Loucy (cell line): Measurements from ENCODE around the gene SCAANT1.

Source experiments
- H2AFZ ChIP-seq: fragments of 200-600 bp; sonication (generic); 2 replicates; pipeline ENCODE4 v1.6.0; 2016; ENCODE audit warnings: antibody characterized with exemption, mild to moderate bottlenecking, low read length, moderate library complexity
- H3F3A ChIP-seq: fragments of 200-600 bp; 2 replicates; pipeline ENCODE4 v1.6.0; 2016; ENCODE audit warnings: antibody characterized with exemption, low read depth, mild to moderate bottlenecking
- H3K27me3 ChIP-seq: fragments of 200-600 bp; sonication (generic); 2 replicates; pipeline ENCODE4 v1.6.1; 2014; ENCODE audit warnings: low read length, mild to moderate bottlenecking; ENCODE audit not compliant: insufficient read depth, poor library complexity, severe bottlenecking
- H3K36me3 ChIP-seq: fragments of 200-600 bp; sonication (generic); 2 replicates; pipeline ENCODE4 v1.6.1; 2016; ENCODE audit warnings: low read length; ENCODE audit not compliant: insufficient read depth
- H3K4me1 ChIP-seq: fragments of 200-600 bp; sonication (generic); 2 replicates; pipeline ENCODE4 v1.5.1; 2014; ENCODE audit warnings: low read length, mild to moderate bottlenecking; ENCODE audit not compliant: insufficient read depth, poor library complexity, severe bottlenecking
- H3K4me2 ChIP-seq: fragments of 200-600 bp; sonication (generic); 2 replicates; pipeline ENCODE4 v1.6.0; 2014; ENCODE audit warnings: antibody characterized with exemption, low read length, low read depth, mild to moderate bottlenecking; ENCODE audit not compliant: poor library complexity, severe bottlenecking
- H3K4me3 ChIP-seq: fragments of 200-600 bp; sonication (generic); 2 replicates; pipeline ENCODE4 v1.5.1; 2014; ENCODE audit warnings: low read length, mild to moderate bottlenecking, mixed read lengths; ENCODE audit not compliant: poor library complexity, severe bottlenecking
- H3K79me2 ChIP-seq: fragments of 200-600 bp; sonication (generic); 2 replicates; pipeline ENCODE4 v1.6.1; 2014; ENCODE audit warnings: low read length; ENCODE audit not compliant: insufficient read depth
- H3K9ac ChIP-seq: fragments of 200-600 bp; sonication (generic); 2 replicates; pipeline ENCODE4 v1.6.0; 2014; ENCODE audit warnings: mild to moderate bottlenecking, low read depth, low read length, moderate library complexity; ENCODE audit not compliant: poor library complexity, severe bottlenecking
- H3K9me2 ChIP-seq: fragments of 200-600 bp; sonication (generic); replicated peaks from 2 replicates; pipeline ENCODE4 v1.6.1; 2016; ENCODE audit warnings: low read depth, low read length, mixed read lengths
- H3K9me3 ChIP-seq: fragments of 200-600 bp; sonication (generic); 2 replicates; pipeline ENCODE4 v1.6.1; 2014; ENCODE audit warnings: mild to moderate bottlenecking, antibody characterized with exemption, low read length, low read depth; ENCODE audit not compliant: insufficient read depth
- H4K20me1 ChIP-seq: fragments of 200-600 bp; sonication (generic); 2 replicates; pipeline ENCODE4 v1.6.0; 2014; ENCODE audit warnings: antibody characterized with exemption, low read length, mild to moderate bottlenecking; ENCODE audit not compliant: insufficient read depth, poor library complexity, severe bottlenecking
- CTCF ChIP-seq: fragments of 200-600 bp; sonication (generic); conservative IDR thresholded peaks from 2 replicates; pipeline ENCODE4 v1.5.1; 2014; ENCODE audit warnings: mild to moderate bottlenecking, antibody characterized with exemption, low read length
- EZH2phosphoT487 ChIP-seq: fragments of 200-600 bp; IDR thresholded peaks from 2 replicates; pipeline ENCODE4 v1.6.1; 2018; ENCODE audit warnings: antibody characterized with exemption, mild to moderate bottlenecking, moderate library complexity, borderline replicate concordance

SCAANT1 gene

GRCh38 chr3:63920001-63920400, 7.8 kb upstream of the SCAANT1 start:
- peaks cover 7% of the 10 kb centered on the region for H3K4me1 ChIP-seq

GRCh38 chr3:63918321-63918720, 6.1 kb upstream of the SCAANT1 start:
- TF ChIP-seq EZH2phosphoT487 (no peak), CTCF (no peak)
- no peaks in the 10 kb centered on the region for H3K9me2 ChIP-seq
- no peak overlapping the region for H3K4me2 ChIP-seq
- H3K9ac ChIP-seq: no peak overlapping the region
- no peaks in the 10 kb centered on the region for H3K27me3 ChIP-seq
- H3K4me1 ChIP-seq: peaks cover 11% of the 10 kb centered on the region
- peaks cover 57% of the 10 kb centered on the region for H3K79me2 ChIP-seq
- peaks cover 59% of the 10 kb centered on the region for H3K36me3 ChIP-seq
- no peak overlapping the region for H3K4me3 ChIP-seq
- no peaks in the 10 kb centered on the region for H3F3A ChIP-seq
- no peaks in the 10 kb centered on the region for H3K9me3 ChIP-seq
- peaks cover 16% of the 10 kb centered on the region for H4K20me1 ChIP-seq
- no peak overlapping the region for H2AFZ ChIP-seq

More at GRCh38 chr3:63920001-63920400, 7.8 kb upstream of the SCAANT1 start:
- Histone ChIP-seq H3K9ac (no peak overlapping the region), H4K20me1 (peaks cover 11% of the 10 kb centered on the region), H3K4me2 (no peak overlapping the region), H3K9me2 (no peaks in the 10 kb centered on the region), H3K27me3 (no peaks in the 10 kb centered on the region), H2AFZ (no peak overlapping the region), H3K36me3 (peaks cover 76% of the 10 kb centered on the region), H3F3A (no peaks in the 10 kb centered on the region), H3K79me2 (peaks cover 53% of the 10 kb centered on the region), H3K9me3 (no peaks in the 10 kb centered on the region), H3K4me3 (no peak overlapping the region)
- TF ChIP-seq CTCF: no peak
- TF ChIP-seq EZH2phosphoT487: no peak

- Histone ChIP-seq H4K20me1 (peaks cover 37% of the 10 kb centered on the region), H3K79me2 (peaks cover 68% of the 10 kb centered on the region), H3K4me2 (peak overlapping the region; percentile 75), H3F3A (no peaks in the 10 kb centered on the region; the same call in 1 of the 2 replicates), H3K27me3 (no peaks in the 10 kb centered on the region), H3K9ac (no peak overlapping the region), H2AFZ (no peak overlapping the region), H3K4me1 (peaks cover 27% of the 10 kb centered on the region), H3K4me3 (no peak overlapping the region), H3K9me3 (no peaks in the 10 kb centered on the region), H3K9me2 (no peaks in the 10 kb centered on the region), H3K36me3 (peaks cover 35% of the 10 kb centered on the region; the same call in 1 of the 2 replicates)
- no peak for TF ChIP-seq CTCF
- TF ChIP-seq EZH2phosphoT487: no peak
These were observed 2.1 kb upstream of the SCAANT1 start for GRCh38 chr3:63914312-63914711.
